BE2C (cell line): ENCODE data around the gene CLEC14A.

ENCODE experiments used
- DNase-seq: peaks from one replicate; pipeline ENCODE4 v3.0.0-alpha.2; 2020
- H3K27me3 ChIP-seq: fragments of 250-450 bp; sonication (Bioruptor Pico); 2 replicates; pipeline ENCODE4 v1.5.1; 2020; ENCODE audit warnings: mild to moderate bottlenecking
- H3K36me3 ChIP-seq: fragments of 250-450 bp; sonication (Bioruptor Pico); 2 replicates; pipeline ENCODE4 v1.5.1; 2020; ENCODE audit warnings: mild to moderate bottlenecking
- H3K4me1 ChIP-seq: fragments of 250-450 bp; sonication (Bioruptor Pico); 2 replicates; pipeline ENCODE4 v1.5.1; 2020
- H3K4me3 ChIP-seq: 2 replicates; pipeline ENCODE4 v1.5.1; 2011; ENCODE audit warnings: low read depth, low read length
- H3K9me3 ChIP-seq: fragments of 250-450 bp; sonication (Bioruptor Pico); 2 replicates; pipeline ENCODE4 v1.5.1; 2020
- CTCF ChIP-seq: IDR thresholded peaks from 2 replicates; pipeline ENCODE4 v1.5.1; 2012; ENCODE audit warnings: mild to moderate bottlenecking, low read depth, low read length

Gene CLEC14A

GRCh38 chr14:38290601-38291188 lies 34.8 kb upstream of the CLEC14A start:
- peaks cover 12% of the 10 kb centered on the region; the same call in 1 of the 2 replicates for H3K4me1 ChIP-seq
- no peak for TF ChIP-seq CTCF
- no peak overlapping the region for H3K4me3 ChIP-seq
- no peaks in the 10 kb centered on the region for H3K9me3 ChIP-seq
- DNase-seq: no peak
- no peaks in the 10 kb centered on the region for H3K36me3 ChIP-seq
- no peaks in the 10 kb centered on the region for H3K27me3 ChIP-seq

DNA sequence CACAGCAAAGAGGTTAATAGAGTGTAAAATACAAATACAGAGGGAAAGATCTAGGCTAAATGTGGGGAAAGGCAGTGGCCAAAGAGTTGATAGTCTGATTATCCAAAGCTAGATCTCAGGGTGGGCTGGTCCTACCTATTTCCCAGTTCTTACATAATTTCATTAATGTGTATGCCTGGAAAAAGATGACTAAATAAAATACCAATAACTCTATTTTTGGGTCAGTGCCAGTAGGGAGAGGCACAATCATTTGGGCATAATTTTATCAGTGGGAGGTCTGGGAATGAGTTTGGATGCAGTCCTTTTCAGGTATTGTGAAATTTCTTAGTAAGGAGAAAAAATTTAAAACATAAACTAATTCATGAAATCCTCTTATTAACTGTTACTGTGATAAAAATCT lies 30.6 kb upstream of the CLEC14A start:
- Histone ChIP-seq H3K36me3 (no peaks in the 10 kb centered on the region), H3K4me3 (no peak overlapping the region), H3K4me1 (peaks cover 17% of the 10 kb centered on the region), H3K9me3 (no peaks in the 10 kb centered on the region), H3K27me3 (no peaks in the 10 kb centered on the region)
- no peak for DNase-seq
- no peak for TF ChIP-seq CTCF

- Histone ChIP-seq H3K27me3 (no peaks in the 10 kb centered on the region), H3K36me3 (no peaks in the 10 kb centered on the region), H3K9me3 (no peaks in the 10 kb centered on the region), H3K4me3 (no peak overlapping the region), H3K4me1 (peaks cover 17% of the 10 kb centered on the region)
- no peak for DNase-seq
- TF ChIP-seq CTCF: no peak
These were observed 30.1 kb upstream of the CLEC14A start for GRCh38 chr14:38285962-38286361.

- H3K4me1 ChIP-seq: peaks cover 11% of the 10 kb centered on the region
- no peaks in the 10 kb centered on the region for H3K36me3 ChIP-seq
- no peak overlapping the region for H3K4me3 ChIP-seq
- H3K9me3 ChIP-seq: no peaks in the 10 kb centered on the region
- no peaks in the 10 kb centered on the region for H3K27me3 ChIP-seq
- no peak for TF ChIP-seq CTCF
- DNase-seq: no peak
These were observed 27.0 kb upstream of the CLEC14A start for GRCh38 chr14:38282936-38283335.

- no peak for TF ChIP-seq CTCF
- no peaks in the 10 kb centered on the region for H3K36me3 ChIP-seq
- H3K4me3 ChIP-seq: no peak overlapping the region
- H3K9me3 ChIP-seq: no peaks in the 10 kb centered on the region
- DNase-seq: no peak
- H3K27me3 ChIP-seq: no peaks in the 10 kb centered on the region
- peaks cover under 1% of the 10 kb centered on the region for H3K4me1 ChIP-seq
These were observed 24.2 kb upstream of the CLEC14A start for GRCh38 chr14:38280081-38280480.

DNA sequence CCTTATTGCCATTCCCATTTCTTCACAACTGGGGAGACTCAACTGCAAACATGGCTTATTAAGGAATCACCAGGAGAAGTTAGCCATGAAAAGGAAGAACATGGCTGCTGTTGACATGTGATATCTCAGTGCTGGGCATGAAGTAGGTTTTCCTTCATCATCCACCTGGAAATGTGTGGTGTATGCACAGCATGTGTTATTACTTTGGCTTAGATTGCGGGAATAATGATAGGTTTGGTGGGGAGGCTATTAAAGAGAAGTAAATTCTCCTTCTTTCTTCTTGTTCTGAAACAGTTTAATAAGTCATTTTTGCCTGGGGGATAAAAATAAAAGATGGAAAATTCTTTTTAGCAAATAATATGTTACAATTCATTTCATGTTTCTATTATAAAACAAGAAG lies 23.7 kb upstream of the CLEC14A start:
- TF ChIP-seq CTCF: no peak
- Histone ChIP-seq H3K9me3 (no peaks in the 10 kb centered on the region), H3K27me3 (no peaks in the 10 kb centered on the region), H3K36me3 (no peaks in the 10 kb centered on the region), H3K4me1 (no peaks in the 10 kb centered on the region; the same call in 1 of the 2 replicates), H3K4me3 (no peak overlapping the region)
- no peak for DNase-seq
